Activated CD8-positive, alpha-beta memory T cell treated with anti-CD3 and anti-CD28 coated beads, Interleukin-2, amount 50 U/mL, for 1 hour (primary cell): ENCODE measurements around the gene UGCG.
"Not testable (repeated sequence)": the region's sequence is repeated elsewhere in the genome, so short reads cannot be mapped to it uniquely, and the experiment has no call there.

Source experiments
- DNase-seq: peaks from one replicate; pipeline ENCODE4 v3.0.0-alpha.2; 2020; ENCODE audit errors: extremely low read depth

UGCG gene

DNA sequence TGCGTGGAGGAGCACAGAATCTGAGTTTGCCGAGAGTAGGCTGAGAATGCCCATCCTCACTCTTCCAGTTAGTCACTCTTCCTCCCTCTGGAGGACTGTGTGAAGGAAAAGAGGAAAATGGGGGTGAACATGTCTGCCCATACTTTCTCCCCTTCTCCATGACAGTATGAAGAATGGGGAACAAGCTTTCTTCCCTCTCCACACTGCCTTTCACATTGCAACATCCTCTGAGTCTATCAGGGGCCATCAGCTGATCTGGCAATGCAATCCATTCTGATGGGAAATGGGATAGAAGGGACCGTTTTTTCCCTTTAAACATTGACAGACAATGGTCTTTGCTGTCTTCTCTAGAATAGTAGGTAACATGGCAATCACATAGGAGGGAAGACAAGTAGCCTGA is 56.8 kb downstream of the UGCG start:
- no peak for DNase-seq

DNA sequence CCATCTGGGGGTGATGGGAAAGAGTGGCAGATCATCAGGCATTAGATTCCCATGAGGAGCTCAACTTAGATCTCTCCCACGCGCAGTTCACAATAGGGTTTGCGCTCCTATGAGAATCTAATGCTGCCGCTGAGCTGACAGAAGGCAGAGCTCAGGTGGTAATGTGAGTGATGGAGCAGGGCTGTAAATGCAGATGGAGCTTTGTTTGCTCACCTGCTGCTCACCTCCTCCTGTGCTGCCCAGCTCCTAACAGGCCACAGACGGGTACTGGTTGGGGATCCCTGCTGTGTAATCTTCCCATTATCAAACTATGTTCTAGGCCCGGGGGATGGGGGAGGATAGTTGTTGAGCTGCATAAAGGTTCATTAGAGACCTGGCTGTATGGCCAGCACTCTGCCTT is 58.4 kb downstream of the UGCG start:
- no peak for DNase-seq

DNA sequence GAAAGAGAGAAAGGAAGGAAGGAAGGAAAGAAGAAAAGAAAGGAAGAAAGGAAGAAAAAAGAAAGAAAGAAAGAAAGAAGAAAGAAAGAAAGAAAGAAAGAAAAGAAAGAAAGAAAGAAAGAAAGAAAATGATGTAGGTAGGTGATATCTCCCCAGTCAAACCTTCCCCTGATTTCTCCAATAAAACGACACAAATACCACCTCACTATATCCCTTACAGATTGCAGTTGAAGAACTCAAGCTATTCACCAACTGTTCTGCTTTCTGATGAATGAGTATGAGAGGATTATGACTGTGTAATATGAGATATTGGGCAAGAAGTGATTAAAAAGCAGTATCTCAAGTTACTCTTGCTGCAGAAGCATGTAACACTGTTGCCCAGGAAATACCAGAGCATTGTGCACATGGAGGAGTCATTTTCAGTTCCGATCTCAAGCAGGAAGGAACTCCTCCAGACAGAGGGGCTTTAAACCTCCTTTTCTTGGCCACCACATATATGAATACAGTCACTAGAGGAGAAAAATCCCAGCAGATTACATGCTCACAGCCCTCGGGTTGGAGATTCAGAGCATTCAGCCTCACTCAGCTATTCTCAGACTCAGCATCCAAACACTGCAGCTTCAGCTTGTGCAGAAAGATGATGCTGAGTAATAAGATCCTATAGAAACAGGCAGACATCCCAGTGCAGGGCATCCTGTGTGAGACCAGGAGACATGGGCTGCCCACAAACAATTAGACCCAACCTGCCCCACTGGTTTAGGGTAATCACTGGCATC is 61.4 kb downstream of the UGCG start:
- no peak for DNase-seq

DNA sequence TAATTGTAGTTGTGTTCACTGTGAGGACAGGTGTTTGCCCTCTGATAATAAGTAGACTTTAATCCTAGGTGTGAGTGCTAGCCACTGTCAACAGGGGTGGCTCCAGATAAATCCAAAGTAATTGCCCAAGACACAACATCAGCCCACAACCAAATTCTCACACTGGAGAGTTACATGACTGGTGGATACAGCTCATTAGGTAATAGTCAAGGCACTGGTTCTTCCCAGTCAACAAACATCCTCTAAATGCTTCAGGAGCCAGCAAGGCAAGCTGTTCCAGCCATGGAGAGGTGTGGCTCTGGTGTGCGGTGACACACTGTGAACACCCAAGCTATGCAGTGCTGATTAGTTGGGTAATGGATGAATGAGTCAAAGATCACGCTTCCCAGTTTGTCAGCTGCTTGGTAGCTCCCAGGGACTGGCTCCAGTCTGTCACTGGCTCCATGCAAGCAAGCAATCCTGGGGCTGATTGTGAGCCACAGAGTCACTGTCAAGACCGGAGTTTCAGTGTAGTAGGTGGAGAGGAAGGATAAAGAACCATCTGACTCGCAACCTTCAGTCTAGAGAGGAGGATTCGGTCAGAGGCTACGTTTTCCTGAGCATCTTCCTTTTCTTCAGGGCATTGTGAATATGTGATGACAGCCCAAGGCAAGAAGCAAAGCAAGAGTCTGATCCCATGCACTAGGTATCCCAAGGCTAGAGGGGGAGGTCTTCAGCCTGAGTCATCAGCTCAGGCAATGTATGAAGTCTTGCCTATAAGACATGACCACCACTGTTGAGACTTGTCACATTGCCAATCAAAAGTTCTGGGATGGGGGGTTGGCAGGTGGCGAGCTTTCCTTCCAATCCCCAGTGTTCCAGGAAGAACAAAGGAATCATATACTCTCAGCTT is 63.1 kb downstream of the UGCG start:
- no peak for DNase-seq

DNA sequence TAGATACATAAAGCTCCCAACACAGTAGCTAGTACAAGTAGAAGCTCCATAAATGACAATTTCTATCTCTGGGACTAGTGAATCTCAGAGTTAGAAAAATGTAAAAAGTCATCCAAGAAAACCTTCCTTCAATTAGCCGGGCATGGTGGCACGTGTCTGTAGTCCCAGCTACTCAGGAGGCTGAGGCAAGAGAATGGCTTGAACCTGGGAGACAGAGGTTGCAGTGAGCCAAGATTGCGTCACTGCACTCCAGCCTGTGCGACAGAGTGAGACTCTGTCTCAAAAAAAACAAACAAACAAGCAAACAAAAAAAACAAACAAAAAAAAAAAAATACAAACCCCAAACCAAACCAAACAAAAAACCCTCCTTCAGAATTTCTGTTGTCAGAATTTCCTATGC is 63.9 kb downstream of the UGCG start:
- not testable (repeated sequence) for DNase-seq

DNA sequence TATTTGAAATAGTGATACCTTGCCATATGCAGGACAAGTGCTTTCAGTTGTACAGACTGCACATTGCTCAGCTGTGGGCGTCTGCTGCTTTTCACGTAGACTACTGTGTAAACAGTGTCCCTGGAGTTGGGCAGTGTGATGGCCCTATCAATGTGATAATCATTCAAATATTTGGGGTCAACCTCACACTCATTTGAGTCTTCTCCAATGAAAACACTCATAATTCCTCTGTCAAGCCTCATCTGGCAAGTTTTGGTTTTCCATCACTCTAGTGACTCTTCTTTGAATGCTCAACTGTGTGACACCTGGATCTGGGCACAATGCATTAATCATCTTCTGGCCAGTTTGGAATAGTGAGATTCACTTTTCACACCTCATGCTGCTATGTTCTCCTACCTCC is 64.4 kb downstream of the UGCG start:
- DNase-seq: no peak

DNA sequence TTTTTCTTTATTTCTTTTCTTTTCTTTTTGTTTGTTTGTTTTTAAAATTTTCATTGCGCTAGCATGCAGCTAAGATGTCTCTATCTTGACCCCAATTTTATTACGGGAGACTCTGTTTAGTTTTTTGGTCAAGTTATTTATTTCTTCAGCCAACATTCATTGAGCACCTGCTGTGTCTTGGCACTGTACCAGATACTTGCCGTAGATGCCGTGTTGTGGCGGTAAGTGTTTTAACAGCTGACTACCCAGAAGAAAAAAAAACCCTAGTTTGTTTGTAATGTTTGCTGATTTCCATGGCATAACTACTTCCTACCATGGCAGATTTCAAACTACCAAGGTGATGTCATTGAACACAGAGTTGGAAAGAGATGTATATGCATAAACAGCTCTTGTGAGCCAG is 65.0 kb downstream of the UGCG start:
- no peak for DNase-seq

DNA sequence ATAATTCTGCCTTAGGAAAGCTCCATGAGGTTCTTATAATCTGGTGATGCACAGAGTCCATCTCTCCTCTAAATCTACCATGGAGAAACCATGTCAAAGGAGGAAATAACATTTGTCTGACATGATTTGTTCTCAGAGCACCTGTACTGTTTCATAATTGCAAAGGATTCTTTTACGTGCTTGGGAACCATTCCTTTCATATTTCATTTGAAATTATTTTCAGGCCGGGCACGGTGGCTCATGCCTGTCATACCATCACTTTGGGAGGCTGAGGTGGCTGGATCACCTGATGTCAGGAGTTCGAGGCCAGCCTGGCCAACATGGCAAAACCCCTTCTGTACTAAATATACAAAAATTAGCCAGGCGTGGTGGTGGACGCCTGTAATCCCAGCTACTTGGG is 65.4 kb downstream of the UGCG start:
- DNase-seq: no peak

DNA sequence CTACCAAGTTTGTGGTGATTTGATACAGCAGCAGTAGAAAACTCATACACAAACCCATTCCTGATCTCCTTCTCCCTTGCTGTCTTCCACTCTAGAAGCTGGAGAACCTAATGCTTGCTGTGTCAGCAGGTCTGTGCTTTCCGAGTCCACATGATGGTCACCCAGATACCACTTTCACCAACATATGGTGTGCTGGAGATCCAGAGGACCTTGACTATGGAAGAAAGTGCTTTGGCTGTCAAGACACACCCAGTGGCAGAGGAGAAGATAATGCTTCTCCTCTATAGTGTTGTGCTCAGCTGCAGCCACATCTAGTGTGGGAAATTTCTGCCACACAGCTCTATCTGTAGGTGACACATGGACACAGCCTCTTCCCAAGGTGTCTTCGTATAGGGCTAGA is 67.4 kb downstream of the UGCG start:
- no peak for DNase-seq

DNA sequence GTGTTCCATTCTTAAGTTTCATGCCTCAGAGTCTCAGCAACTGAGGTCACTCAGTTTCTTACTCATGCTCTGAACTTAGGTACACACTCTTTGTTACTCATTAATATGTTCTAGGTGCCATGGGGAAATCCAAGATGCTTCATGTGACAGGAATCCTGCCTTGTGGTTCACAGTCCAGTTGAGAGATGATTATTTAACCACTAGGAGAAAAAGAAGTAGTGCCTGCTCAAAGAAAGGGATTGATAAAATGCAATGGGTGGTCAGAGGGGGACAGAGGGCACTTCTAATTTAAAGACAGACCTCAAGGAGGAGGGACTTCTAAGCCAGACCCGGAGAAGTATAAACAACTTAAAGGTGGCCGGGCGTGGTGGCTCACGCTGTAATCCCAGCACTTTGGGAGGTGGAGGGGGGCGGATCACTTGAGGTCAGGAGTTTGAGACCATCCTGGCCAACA is 69.0 kb downstream of the UGCG start:
- DNase-seq: no peak

DNA sequence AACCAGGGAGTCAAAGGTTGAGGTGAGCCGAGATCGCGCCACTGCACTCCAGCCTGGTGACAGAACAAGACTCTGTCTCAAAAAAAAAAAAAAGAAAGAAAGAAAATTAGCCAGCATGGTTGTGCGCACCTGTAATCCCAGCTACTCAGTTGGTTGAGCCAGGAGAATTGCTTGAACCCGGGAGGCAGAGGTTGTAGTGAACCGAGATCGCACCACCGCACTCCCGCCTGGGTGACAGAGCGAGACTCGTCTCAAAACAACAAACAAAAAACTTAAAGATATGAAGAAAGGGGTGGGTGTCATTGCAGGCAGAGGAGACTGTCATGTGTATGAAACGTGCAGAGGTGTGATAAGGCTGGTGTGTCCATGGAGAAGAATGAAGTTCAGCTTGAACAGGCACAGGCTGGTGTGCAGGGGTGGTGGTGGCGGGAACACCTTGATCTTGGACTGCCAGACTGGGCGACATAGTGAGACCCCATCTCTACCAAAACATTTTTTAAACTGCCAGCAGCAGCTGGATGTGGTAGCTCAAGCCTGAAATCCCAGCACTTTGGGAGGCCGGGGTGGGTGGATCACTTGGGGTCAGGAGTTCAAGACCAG is 69.6 kb downstream of the UGCG start:
- no peak for DNase-seq

DNA sequence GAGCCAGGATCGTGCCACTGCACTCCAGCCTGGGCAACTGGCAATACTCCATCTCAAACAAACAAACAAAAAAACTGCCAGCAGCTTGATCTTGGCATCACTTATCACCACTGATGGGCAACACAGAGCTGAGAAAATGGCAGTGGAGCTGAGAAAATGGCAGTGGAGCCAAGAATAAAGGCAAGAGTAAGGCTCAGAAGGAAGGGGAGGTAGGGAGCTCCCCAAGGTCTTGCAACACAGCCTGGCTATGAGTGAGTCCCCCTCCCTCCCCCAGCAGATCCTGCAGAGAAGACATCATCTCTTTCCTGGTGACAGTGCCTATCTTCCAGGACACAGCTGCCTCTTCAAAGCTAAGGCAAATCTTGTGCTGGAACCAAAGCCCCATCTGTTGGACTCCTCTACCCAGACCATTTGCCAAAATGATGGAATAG is 70.3 kb downstream of the UGCG start:
- DNase-seq: no peak

DNA sequence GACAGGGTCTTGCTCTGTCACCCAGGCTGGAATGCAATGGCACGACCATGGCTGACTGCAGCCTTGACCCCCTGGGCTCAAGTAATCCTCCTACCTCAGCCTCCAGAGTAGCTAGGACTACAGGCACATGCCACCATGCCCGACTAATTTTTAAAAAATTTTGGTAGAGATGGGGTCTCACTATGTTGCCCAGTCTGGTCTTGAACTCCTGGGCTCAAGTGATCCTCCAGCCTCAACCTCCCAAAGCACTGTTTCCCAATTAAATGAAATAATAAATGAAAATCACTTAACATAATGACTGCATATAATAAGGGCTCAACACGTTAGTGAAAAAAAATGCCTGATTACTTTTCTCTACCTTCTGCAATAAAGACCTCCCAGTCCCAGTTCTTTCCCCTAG is 71.0 kb downstream of the UGCG start:
- no peak for DNase-seq

DNA sequence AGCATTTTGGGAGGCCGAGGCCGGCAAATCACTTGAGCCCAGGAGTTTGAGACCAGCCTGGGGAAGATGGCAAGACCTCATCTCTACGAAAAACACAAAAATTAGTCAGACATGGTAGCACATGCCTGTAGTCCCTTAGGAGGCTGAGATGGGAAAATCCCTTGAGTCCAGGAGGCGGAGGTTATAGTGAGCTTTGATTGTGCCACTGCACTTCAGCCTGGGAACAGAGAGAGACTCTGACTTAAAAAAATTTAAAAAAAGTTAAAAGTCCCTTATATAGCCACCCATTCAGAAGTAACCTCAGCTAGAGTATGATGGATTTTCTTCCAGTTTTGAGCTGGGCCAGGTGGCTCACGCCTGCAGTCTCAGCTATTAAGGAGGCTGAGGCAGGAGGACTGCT is 72.4 kb downstream of the UGCG start:
- no peak for DNase-seq

DNA sequence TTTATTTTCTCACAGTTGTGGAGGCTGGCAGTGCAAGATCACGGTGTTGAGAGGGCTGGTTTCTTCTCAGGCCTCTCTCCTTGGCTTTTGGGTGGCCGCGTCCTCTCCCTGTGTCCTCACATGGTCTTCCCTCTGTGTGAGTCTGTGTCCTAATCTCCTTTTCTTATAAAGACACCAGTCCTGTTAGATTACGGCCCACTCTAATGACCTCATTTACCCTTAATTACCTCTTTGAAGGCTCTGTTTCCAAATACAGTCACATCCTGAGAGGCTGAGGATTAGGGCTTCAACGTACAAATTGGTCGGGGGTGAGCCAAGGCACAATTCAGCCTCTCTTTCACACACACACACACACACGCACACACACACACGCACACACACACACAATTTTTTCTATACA is 73.0 kb downstream of the UGCG start:
- no peak for DNase-seq

DNA sequence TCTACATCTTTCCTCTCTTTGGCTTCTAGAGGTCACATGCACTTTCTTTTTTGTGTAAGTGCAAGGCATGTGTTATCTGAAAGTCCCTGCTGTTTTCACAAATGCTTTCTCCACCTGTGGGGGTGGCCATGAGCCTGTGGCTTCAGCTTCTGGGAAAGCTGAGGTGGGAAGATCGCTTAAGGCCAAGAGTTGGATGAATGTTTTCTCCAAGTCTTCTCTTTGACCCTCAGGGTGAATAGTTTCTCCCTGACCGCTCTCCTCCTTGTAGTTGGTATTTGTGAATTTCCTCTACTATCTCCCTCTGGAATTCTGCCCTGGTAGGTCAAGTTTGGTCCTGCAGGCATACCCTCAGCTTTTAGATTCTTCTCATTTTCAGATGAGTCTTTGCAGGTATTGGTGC is 74.2 kb downstream of the UGCG start:
- no peak for DNase-seq

DNA sequence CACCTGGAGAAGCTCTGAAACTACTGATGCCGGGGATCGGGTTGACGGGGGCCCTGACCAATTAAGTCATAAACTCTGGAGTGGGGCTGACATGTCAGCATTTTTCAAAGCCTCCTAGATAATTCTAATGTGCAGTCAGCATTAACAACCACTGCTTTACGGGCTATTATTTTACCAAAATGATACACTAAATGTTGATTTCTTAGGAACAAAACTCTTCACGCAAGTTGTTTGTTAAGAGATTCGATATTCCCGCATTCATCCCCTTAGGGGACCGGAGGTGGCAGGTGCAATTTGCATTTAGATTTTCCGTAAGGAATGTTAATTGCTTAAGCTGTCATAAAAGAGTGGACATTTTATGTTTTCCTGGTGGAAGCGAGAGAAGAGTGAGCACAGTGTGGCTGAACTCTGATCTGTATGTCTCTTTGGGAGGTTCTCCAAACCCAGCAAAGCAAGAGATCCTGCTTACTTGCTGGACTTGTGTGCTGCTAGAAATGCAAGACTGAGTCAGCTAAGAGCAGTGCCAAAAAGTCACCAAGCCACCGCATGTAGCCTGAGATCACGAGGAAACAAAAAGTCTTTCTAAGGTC is 77.6 kb downstream of the UGCG start:
- no peak for DNase-seq

DNA sequence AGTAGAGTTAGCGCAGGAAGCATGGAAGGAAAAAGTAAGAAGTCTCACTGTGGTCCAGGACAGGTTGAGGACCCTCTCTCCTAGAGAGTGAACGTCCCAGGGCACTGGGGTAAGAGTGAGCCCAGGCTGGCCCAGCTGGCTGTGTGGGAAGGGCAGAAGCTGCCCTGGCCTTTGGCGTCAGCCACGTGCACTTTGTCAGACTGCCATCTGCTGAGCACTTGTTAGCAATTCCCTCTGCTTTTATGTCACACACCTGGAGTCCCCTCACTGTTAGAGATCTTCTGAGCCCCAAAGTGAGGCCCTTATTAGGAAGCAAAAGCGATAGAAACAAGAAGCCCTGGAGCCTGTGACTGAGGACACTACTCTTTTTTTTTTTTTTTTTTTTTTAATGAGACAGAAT is 79.1 kb downstream of the UGCG start:
- DNase-seq: no peak

DNA sequence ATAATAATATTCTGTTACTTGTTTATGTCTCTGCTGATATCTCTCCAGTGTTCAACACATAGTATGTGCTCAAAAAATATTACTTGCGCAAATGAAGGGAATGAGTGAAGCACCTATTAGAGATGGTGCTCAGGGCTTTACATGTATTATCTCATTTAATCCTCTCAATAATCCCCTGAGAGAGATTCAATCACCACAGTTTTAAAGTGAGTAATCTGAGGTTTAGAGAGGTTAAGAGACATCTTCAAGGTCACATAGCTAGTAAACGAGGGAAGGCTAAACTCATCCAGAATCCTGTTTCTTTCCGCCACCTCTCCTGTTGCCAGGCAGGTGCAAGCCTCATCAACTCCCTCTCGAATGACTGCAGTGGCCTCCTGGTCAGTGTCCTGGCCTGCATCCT is 82.0 kb downstream of the UGCG start:
- DNase-seq: no peak

DNA sequence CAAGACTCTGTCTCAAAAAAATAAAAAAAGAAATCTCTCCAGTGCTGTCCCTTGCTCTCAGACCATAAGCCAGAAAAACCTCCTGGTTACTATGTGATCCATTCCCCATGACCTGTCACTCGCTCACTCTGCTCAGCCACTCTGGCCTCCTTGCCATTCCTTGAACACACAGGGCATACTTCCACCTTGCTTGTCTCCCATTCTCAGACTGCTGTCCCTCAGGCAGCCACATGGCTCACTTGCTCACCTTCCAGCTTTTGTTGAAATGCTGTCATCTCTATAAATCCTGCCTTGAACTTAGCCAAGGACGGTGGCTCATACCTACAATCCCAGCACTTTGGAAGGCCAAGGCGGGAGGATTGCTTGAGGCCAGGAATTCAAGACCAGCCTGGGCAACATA is 82.9 kb downstream of the UGCG start:
- no peak for DNase-seq

DNA sequence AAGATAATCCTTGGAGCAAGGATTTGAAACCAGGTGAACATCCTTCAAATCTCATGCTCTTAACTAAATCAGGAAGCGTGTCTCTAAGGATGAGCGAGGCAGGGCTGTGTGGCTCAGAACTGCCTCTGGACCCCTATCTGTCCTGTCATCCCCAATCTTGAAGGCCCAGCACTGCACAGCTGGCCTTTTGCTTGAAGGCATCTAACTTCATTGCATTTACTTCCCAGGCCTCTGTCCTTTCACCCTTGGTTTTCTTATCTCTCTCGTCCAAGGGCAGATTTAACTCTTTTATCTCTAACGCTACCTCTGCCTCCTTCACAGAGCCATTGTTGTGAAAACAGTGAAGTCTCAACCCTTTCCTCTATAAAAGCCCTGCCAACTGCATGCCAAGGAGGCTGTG is 83.8 kb downstream of the UGCG start:
- DNase-seq: no peak

DNA sequence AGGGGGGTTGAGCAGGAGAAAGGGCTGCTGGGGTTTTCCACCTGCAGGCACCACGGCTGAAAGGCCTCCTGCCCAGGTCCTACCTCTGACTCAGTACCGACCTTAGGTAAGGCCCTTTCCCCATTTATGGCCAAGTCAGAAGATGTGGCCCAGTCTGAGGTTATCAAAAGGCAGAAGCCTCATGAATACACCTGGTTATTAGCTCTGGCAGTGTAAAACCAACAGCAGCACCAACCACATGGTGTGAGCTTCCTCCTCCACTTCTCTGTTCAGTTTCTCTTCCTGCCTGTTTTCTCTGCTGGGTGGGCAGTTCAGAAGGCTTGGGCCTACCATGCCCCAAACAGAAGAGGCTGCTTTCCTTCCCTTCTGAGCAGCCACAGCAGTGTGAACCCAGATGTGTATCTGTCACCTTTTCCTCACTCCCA is 86.9 kb downstream of the UGCG start:
- no peak for DNase-seq
